HCT116 (cell line): ENCODE measurements around the gene C20orf96. TPM values are rescaled to one million over a fixed set of nuclear protein-coding genes. Genes with fewer than 3 reads are reported as not detected.

ENCODE experiments used
- ATAC-seq: fragments of 200-7000 bp; cut with Tn5 transposase; 2 replicates; pipeline ENCODE4 v1.9.1; 2020; ENCODE audit warnings: mild to moderate bottlenecking, moderate library complexity
- BruUV-seq: library from RNA; stranded (reverse); fragments of 400-500 nt; replicated peaks from 2 replicates; lab custom pipeline; 2021; lab: Mats Ljungman, UMichigan
- CTCF ChIA-PET: fragments of 300-600 bp; sonication (Branson Sonifier 250); formaldehyde crosslinking; loops from one replicate; lab custom pipeline; 2021; ENCODE audit warnings: antibody characterized with exemption; lab: Charles Lee
- POLR2A ChIA-PET: fragments of 300-600, 350-600 bp; sonication (Branson Sonifier 250); formaldehyde crosslinking; loops from one replicate; lab custom pipeline; 2021; ENCODE audit warnings: antibody characterized with exemption; lab: Charles Lee
- RAD21 ChIA-PET, 2 experiments: fragments of 300-600 bp; sonication (Branson Sonifier 250); formaldehyde crosslinking; loops; one replicate each; lab custom pipeline; 2023; ENCODE audit warnings: low total read pairs in 2 of 2; ENCODE audit not compliant: uncharacterized antibody in 2 of 2, unreplicated experiment in 2 of 2, low non-redundant PET in 1 of 2; lab: Charles Lee
- DNase-seq: peaks from one replicate; pipeline ENCODE4 v3.0.0-alpha.2; 2010; ENCODE audit warnings: low read depth, low spot score
- H2AFZ ChIP-seq: fragments of 200-600 bp; shearing (Covaris generic), sonication (generic); 2 replicates; pipeline ENCODE4 v1.6.1; 2017; ENCODE audit warnings: low read depth, mixed run types, mixed read lengths, antibody characterized with exemption, low read length; ENCODE audit not compliant: poor library complexity, severe bottlenecking
- H3K27ac ChIP-seq: 2 replicates; pipeline ENCODE4 v1.5.1; 2012; ENCODE audit warnings: low read depth, low read length
- H3K27me3 ChIP-seq: fragments of 200-600 bp; sonication (generic); 2 replicates; pipeline ENCODE4 v1.6.1; 2016; ENCODE audit warnings: mixed run types, low read length, mixed read lengths; ENCODE audit not compliant: insufficient read depth
- H3K36me3 ChIP-seq, 2 experiments: fragments of 200-500 bp in 1 of 2; fragments of 200-600 bp in 1 of 2; sonication (Bioruptor generic) in 1 of 2; sonication (generic) in 1 of 2; 2 replicates each; pipeline versions ENCODE4 v1.5.1 to v1.6.1; 2014 to 2016; ENCODE audit warnings: low read length in 2 of 2, inconsistent platforms in 1 of 2, mixed read lengths in 1 of 2, mixed run types in 1 of 2; ENCODE audit not compliant: insufficient read depth in 2 of 2, control insufficient read depth in 1 of 2
- H3K4me1 ChIP-seq, 2 experiments: fragments of 200-600 bp in 1 of 2; sonication (generic) in 1 of 2; 2 replicates each; pipeline versions ENCODE4 v1.5.1 to v1.6.1; 2012 to 2017; ENCODE audit warnings: low read length in 2 of 2, inconsistent platforms in 1 of 2, mild to moderate bottlenecking in 1 of 2, mixed read lengths in 1 of 2, mixed run types in 1 of 2, moderate library complexity in 1 of 2; ENCODE audit not compliant: insufficient read depth in 2 of 2, control insufficient read depth in 1 of 2
- H3K4me2 ChIP-seq: fragments of 200-600 bp; sonication (generic); 2 replicates; pipeline ENCODE4 v1.6.1; 2017; ENCODE audit warnings: mixed run types, low read length, mixed read lengths
- H3K4me3 ChIP-seq, 2 experiments: fragments of 200-600 bp in 1 of 2; sonication (generic) in 1 of 2; replicated peaks in 1 of 2; 2 replicates each; pipeline ENCODE4 v1.5.1; 2011 to 2016; ENCODE audit warnings: low read length in 2 of 2, control low read depth in 1 of 2, low read depth in 1 of 2, mild to moderate bottlenecking in 1 of 2, mixed read lengths in 1 of 2, mixed run types in 1 of 2
- H3K79me2 ChIP-seq: fragments of 200-600 bp; sonication (generic); 2 replicates; pipeline ENCODE4 v1.6.1; 2017; ENCODE audit warnings: mild to moderate bottlenecking, mixed run types, low read length, moderate library complexity, mixed read lengths; ENCODE audit not compliant: insufficient read depth
- H3K9ac ChIP-seq: fragments of 200-600 bp; sonication (generic); 2 replicates; pipeline ENCODE4 v1.6.1; 2016; ENCODE audit warnings: low read length, mixed read lengths
- H3K9me2 ChIP-seq: fragments of 200-600 bp; sonication (generic), shearing (Covaris generic); 2 replicates; pipeline ENCODE4 v1.6.1; 2017; ENCODE audit warnings: mixed run types, mild to moderate bottlenecking, moderate library complexity; ENCODE audit not compliant: insufficient read depth
- H3K9me3 ChIP-seq, 2 experiments: fragments of 200-500 bp in 1 of 2; fragments of 200-600 bp in 1 of 2; sonication (Bioruptor generic) in 1 of 2; sonication (generic) in 1 of 2; 2 replicates each; pipeline ENCODE4 v1.6.1; 2014 to 2017; ENCODE audit warnings: low read length in 2 of 2, mixed read lengths in 2 of 2, inconsistent platforms in 1 of 2, low read depth in 1 of 2, mild to moderate bottlenecking in 1 of 2, mixed run types in 1 of 2, moderate library complexity in 1 of 2; ENCODE audit not compliant: control insufficient read depth in 1 of 2, insufficient read depth in 1 of 2
- H4K20me1 ChIP-seq: fragments of 200-600 bp; sonication (generic), shearing (Covaris generic); 2 replicates; pipeline ENCODE4 v1.6.1; 2017; ENCODE audit warnings: mixed run types, mild to moderate bottlenecking, moderate library complexity; ENCODE audit not compliant: insufficient read depth
- CBX3 ChIP-seq: IDR thresholded peaks from 2 replicates; pipeline ENCODE4 v1.6.1; 2012; ENCODE audit warnings: low read depth
- CEBPB ChIP-seq: IDR thresholded peaks from 2 replicates; pipeline ENCODE4 v1.6.1; 2012; ENCODE audit warnings: low read depth
- EGR1 ChIP-seq: IDR thresholded peaks from 2 replicates; pipeline ENCODE4 v1.6.1; 2012; ENCODE audit warnings: low read depth
- ELF1 ChIP-seq: IDR thresholded peaks from 2 replicates; pipeline ENCODE4 v1.6.1; 2012; ENCODE audit warnings: low read depth, borderline replicate concordance
- EZH2 ChIP-seq: fragments of 200-600 bp; sonication (generic); IDR thresholded peaks from 2 replicates; pipeline ENCODE4 v1.6.1; 2017; ENCODE audit warnings: antibody characterized with exemption, mixed run types
- FOSL1 ChIP-seq: IDR thresholded peaks from 2 replicates; pipeline ENCODE4 v1.6.1; 2012; ENCODE audit warnings: low read depth
- JUND ChIP-seq: IDR thresholded peaks from 2 replicates; pipeline ENCODE4 v1.6.1; 2012
- POLR2A ChIP-seq: IDR thresholded peaks from 2 replicates; pipeline ENCODE4 v1.7.0; 2011; ENCODE audit warnings: borderline replicate concordance; ENCODE audit not compliant: insufficient read depth, insufficient read length; ENCODE audit errors: extremely low read depth
- POLR2AphosphoS5 ChIP-seq: IDR thresholded peaks from 2 replicates; pipeline ENCODE4 v1.6.1; 2011; ENCODE audit warnings: mild to moderate bottlenecking, low read depth, low read length, moderate library complexity
- SIN3A ChIP-seq: IDR thresholded peaks from 2 replicates; pipeline ENCODE4 v1.6.1; 2012; ENCODE audit warnings: low read depth
- SP1 ChIP-seq: IDR thresholded peaks from 2 replicates; pipeline ENCODE4 v1.6.1; 2012; ENCODE audit warnings: low read depth
- SRF ChIP-seq: IDR thresholded peaks from 2 replicates; pipeline ENCODE4 v1.6.1; 2012; ENCODE audit warnings: low read depth
- TCF7L2 ChIP-seq: IDR thresholded peaks from 2 replicates; pipeline ENCODE4 v1.7.0; 2011; ENCODE audit warnings: borderline replicate concordance, inconsistent platforms; ENCODE audit not compliant: insufficient read depth, insufficient read length; ENCODE audit errors: extremely low read depth
- ZFX ChIP-seq: fragments of 450-650 bp; IDR thresholded peaks from 2 replicates; pipeline ENCODE4 v1.6.1; 2017
- intact Hi-C: fragments of 100-400 bp; cut with micrococcal nuclease; formaldehyde crosslinking; loops from 2 replicates; pipeline ENCODE4 v1.10.0; 2022
- total RNA-seq: library from RNA; stranded (reverse); gene quantifications from one replicate; pipeline ENCODE4 v1.2.1, GENCODE V29; 2021; ENCODE audit not compliant: unreplicated experiment
- TF ChIP-seq, protein P1 (sequence below): IDR thresholded peaks from 2 replicates; pipeline ENCODE4 v1.6.1; 2012
- TF ChIP-seq, protein P2 (sequence below): IDR thresholded peaks from 2 replicates; pipeline ENCODE4 v1.6.1; 2011; ENCODE audit warnings: mild to moderate bottlenecking, low read length, moderate library complexity; ENCODE audit not compliant: insufficient replicate concordance; ENCODE audit errors: extremely low read depth

The C20orf96 gene
- total RNA-seq, 1 experiment from 2014 or later: 22.1 TPM

DNA sequence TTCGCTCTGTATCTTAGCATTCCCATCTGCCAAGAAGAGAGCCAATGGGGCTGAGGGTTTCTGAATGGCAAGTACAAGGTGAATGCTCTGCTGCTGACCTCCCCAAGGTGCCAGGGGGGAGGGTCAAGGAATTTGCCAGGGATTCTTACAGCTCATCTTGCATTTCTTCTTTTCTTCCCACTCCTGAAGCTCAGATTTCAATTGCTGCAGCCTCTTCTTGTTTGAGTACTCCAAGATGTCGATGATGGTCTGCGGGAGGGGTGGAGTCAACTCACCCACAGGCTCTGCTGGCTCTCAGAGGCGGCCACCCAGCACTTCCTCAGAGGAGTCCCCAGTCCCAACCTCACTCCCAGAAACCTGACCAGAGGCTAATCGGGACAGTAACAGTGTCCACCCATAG is 12.4 kb downstream of the C20orf96 start:
- no peak overlapping the region for H3K9ac ChIP-seq
- POLR2A ChIA-PET: no interaction called here
- DNase-seq (no peak), ATAC-seq (no peak)
- no peak overlapping the region for H2AFZ ChIP-seq
- H3K4me3 ChIP-seq: no peak overlapping the region
- BruUV-seq: no TSS peak
- TF ChIP-seq, protein P1, sequence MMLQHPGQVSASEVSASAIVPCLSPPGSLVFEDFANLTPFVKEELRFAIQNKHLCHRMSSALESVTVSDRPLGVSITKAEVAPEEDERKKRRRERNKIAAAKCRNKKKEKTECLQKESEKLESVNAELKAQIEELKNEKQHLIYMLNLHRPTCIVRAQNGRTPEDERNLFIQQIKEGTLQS: no peak
- TF ChIP-seq POLR2A: no peak
- no peak for TF ChIP-seq TCF7L2
- TF ChIP-seq POLR2AphosphoS5: no peak
- TF ChIP-seq CBX3: no peak
- TF ChIP-seq EZH2: no peak
- TF ChIP-seq JUND: no peak
- TF ChIP-seq FOSL1: no peak
- no peak overlapping the region for H3K4me2 ChIP-seq
- H3K27ac ChIP-seq: no peak overlapping the region
- CTCF ChIA-PET: no interaction called here
- no peaks in the 10 kb centered on the region for H3K4me1 ChIP-seq
- H3K27me3 ChIP-seq: no peaks in the 10 kb centered on the region
- peaks cover 3 to 29% of the 10 kb centered on the region in 2 experiments; a peak in 2 of 4 replicates for H3K36me3 ChIP-seq
- H3K9me3 ChIP-seq: no peaks in the 10 kb centered on the region
- RAD21 ChIA-PET: no interaction called here
- intact Hi-C loops: no loop called here
- no peaks in the 10 kb centered on the region for H3K9me2 ChIP-seq
- H3K79me2 ChIP-seq: no peaks in the 10 kb centered on the region
- no peaks in the 10 kb centered on the region for H4K20me1 ChIP-seq

DNA sequence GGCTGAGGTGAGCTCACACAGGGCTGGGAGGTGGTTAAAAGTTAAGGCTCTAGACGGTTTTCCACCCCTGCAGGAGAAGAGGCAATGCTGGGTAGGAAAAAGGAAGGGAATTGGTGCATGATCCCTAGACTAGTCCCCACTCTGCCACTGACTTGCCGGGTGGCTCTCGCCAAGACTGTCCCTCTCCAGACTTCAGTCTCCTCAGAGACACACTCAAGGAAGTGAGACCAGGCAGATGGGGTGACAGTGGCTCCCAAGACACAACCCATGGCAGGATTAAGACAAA is 13.1 kb downstream of the C20orf96 start:
- BruUV-seq: no TSS peak
- intact Hi-C loops: no loop called here
- no peak overlapping the region for H2AFZ ChIP-seq
- DNase-seq (no peak), ATAC-seq (no peak)
- H3K4me1 ChIP-seq: no peaks in the 10 kb centered on the region
- no peaks in the 10 kb centered on the region for H3K9me3 ChIP-seq
- ChIA-PET RAD21 (no interaction called here), CTCF (no interaction called here), POLR2A (no interaction called here)
- H3K9me2 ChIP-seq: no peaks in the 10 kb centered on the region
- peaks cover 3 to 29% of the 10 kb centered on the region in 2 experiments; a peak in 2 of 4 replicates for H3K36me3 ChIP-seq
- no peaks in the 10 kb centered on the region for H3K79me2 ChIP-seq
- H3K27me3 ChIP-seq: no peaks in the 10 kb centered on the region
- H4K20me1 ChIP-seq: no peaks in the 10 kb centered on the region
- H3K27ac ChIP-seq: no peak overlapping the region
- TF ChIP-seq, protein P2, sequence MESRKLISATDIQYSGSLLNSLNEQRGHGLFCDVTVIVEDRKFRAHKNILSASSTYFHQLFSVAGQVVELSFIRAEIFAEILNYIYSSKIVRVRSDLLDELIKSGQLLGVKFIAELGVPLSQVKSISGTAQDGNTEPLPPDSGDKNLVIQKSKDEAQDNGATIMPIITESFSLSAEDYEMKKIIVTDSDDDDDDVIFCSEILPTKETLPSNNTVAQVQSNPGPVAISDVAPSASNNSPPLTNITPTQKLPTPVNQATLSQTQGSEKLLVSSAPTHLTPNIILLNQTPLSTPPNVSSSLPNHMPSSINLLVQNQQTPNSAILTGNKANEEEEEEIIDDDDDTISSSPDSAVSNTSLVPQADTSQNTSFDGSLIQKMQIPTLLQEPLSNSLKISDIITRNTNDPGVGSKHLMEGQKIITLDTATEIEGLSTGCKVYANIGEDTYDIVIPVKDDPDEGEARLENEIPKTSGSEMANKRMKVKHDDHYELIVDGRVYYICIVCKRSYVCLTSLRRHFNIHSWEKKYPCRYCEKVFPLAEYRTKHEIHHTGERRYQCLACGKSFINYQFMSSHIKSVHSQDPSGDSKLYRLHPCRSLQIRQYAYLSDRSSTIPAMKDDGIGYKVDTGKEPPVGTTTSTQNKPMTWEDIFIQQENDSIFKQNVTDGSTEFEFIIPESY: no peak
- TF ChIP-seq EGR1: no peak
- no peak for TF ChIP-seq SRF
- TF ChIP-seq POLR2AphosphoS5: no peak
- TF ChIP-seq CEBPB: no peak
- no peak for TF ChIP-seq ZFX
- TF ChIP-seq TCF7L2: no peak
- TF ChIP-seq ELF1: no peak
- no peak for TF ChIP-seq SP1
- no peak for TF ChIP-seq SIN3A
- no peak for TF ChIP-seq POLR2A
- H3K4me3 ChIP-seq: no peak overlapping the region
- H3K9ac ChIP-seq: no peak overlapping the region
- H3K4me2 ChIP-seq: no peak overlapping the region
